HG02970 (cell line): ENCODE results near the gene PTPRD.

Source experiments
- ATAC-seq: cut with Tn5 transposase; IDR thresholded peaks from one replicate; pipeline ENCODE4 v1.9.1; 2021; ENCODE audit warnings: mild to moderate bottlenecking, moderate library complexity, moderate number of reproducible peaks; ENCODE audit not compliant: unreplicated experiment, low FRiP score

Gene PTPRD

GRCh38 chr9:8287970-8288369 is 2324.8 kb downstream of the PTPRD start:
- no peak for ATAC-seq

GRCh38 chr9:8287501-8287900 is 2325.3 kb downstream of the PTPRD start:
- no peak for ATAC-seq

- ATAC-seq, result no peak
Measured at GRCh38 chr9:8284884-8285283, 2327.9 kb downstream of the PTPRD start.

GRCh38 chr9:8282535-8282934 is 2330.3 kb downstream of the PTPRD start:
- ATAC-seq, result no peak

GRCh38 chr9:8280811-8281210 is 2332.0 kb downstream of the PTPRD start:
- no peak for ATAC-seq

GRCh38 chr9:8278048-8278447 is 2334.8 kb downstream of the PTPRD start:
- ATAC-seq, result no peak

GRCh38 chr9:8270235-8270634 is 2342.6 kb downstream of the PTPRD start:
- no peak for ATAC-seq

- no peak for ATAC-seq
Measured at GRCh38 chr9:8268881-8269280, 2343.9 kb downstream of the PTPRD start.

- ATAC-seq, result no peak
Measured at GRCh38 chr9:8268216-8268878, 2344.5 kb downstream of the PTPRD start.

GRCh38 chr9:8267636-8268035 is 2345.2 kb downstream of the PTPRD start:
- no peak for ATAC-seq

GRCh38 chr9:8266861-8267260 is 2345.9 kb downstream of the PTPRD start:
- no peak for ATAC-seq

- ATAC-seq, result no peak
Measured at GRCh38 chr9:8265281-8265680, 2347.5 kb downstream of the PTPRD start.
